Activated CD8-positive, alpha-beta memory T cell treated with anti-CD3 and anti-CD28 coated beads, Interleukin-2, amount 10 ng/mL, durations not matched to agents 7 days and 5 days (primary cell): ENCODE data around the gene AP1G2. TPM values are rescaled to one million over a fixed set of nuclear protein-coding genes. Genes with fewer than 3 reads are reported as not detected.

Source experiments
- ATAC-seq: fragments of 150-1000 bp; cut with Tn5 transposase; one replicate; pipeline ENCODE4 v1.10.0; 2021; ENCODE audit warnings: moderate library complexity
- CTCF ChIA-PET: fragments of 350-600 bp; sonication (Branson Sonifier 250); formaldehyde crosslinking; loops from one replicate; lab custom pipeline; 2021; ENCODE audit warnings: antibody characterized with exemption; lab: Charles Lee
- DNase-seq: peaks from one replicate; pipeline ENCODE4 v3.0.0-alpha.2; 2020
- H3K27ac Mint-ChIP-seq: one replicate; pipeline ENCODE4 v1.8.0; 2021; ENCODE audit warnings: mild to moderate bottlenecking, mixed read lengths
- H3K27me3 Mint-ChIP-seq: one replicate; pipeline ENCODE4 v1.8.0; 2021; ENCODE audit warnings: mixed read lengths
- H3K36me3 Mint-ChIP-seq: one replicate; pipeline ENCODE4 v1.8.0; 2021; ENCODE audit warnings: mild to moderate bottlenecking, mixed read lengths
- H3K4me1 Mint-ChIP-seq: one replicate; pipeline ENCODE4 v1.8.0; 2021; ENCODE audit warnings: mixed read lengths
- H3K4me3 Mint-ChIP-seq: one replicate; pipeline ENCODE4 v1.8.0; 2021; ENCODE audit warnings: mild to moderate bottlenecking, moderate library complexity, mixed read lengths
- H3K9me3 Mint-ChIP-seq: one replicate; pipeline ENCODE4 v1.8.0; 2022; ENCODE audit warnings: low read depth, mixed read lengths
- total RNA-seq, 2 experiments: library from RNA; stranded (reverse); gene quantifications; one replicate each; pipeline ENCODE4 v1.2.3, GENCODE V29; 2021

Gene AP1G2
- total RNA-seq, 2 experiments from 2014 or later = 222 to 294 TPM

DNA sequence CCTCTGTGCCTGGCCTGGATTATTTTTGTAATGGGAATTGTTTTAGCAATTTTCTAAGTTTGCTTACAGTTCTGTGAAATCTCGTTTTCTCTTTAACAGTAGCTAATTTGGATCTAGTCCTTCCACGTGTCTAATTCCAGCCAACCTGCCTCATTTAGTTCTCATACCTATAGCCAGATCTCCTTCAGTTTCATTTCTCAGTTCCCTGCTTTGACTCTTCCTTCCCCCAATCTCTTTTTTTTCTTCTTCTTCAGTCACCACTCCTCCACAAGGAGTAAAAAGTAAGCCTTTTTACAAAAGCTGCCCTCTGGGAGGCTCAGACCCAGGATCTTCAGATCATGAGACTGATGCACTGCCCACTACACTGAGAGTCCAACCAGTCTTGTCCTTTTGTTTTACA is 10.1 kb downstream of the AP1G2 start:
- no peak for DNase-seq
- Mint-ChIP-seq H3K27me3 (no peaks in the 10 kb centered on the region), H3K9me3 (no peaks in the 10 kb centered on the region), H3K4me1 (peaks cover 36% of the 10 kb centered on the region), H3K27ac (peak overlapping the region; percentile 93), H3K4me3 (peak overlapping the region; percentile 90), H3K36me3 (peaks cover 18% of the 10 kb centered on the region)
- ATAC-seq = no peak
- CTCF ChIA-PET = interaction anchor here (1.2 to 10.0 kb wide), 6 partner anchors 7 to 236 kb away, joined by 3 to 212 read pairs (median 15); partner anchors contain the start of genes NGDN and PABPN1

DNA sequence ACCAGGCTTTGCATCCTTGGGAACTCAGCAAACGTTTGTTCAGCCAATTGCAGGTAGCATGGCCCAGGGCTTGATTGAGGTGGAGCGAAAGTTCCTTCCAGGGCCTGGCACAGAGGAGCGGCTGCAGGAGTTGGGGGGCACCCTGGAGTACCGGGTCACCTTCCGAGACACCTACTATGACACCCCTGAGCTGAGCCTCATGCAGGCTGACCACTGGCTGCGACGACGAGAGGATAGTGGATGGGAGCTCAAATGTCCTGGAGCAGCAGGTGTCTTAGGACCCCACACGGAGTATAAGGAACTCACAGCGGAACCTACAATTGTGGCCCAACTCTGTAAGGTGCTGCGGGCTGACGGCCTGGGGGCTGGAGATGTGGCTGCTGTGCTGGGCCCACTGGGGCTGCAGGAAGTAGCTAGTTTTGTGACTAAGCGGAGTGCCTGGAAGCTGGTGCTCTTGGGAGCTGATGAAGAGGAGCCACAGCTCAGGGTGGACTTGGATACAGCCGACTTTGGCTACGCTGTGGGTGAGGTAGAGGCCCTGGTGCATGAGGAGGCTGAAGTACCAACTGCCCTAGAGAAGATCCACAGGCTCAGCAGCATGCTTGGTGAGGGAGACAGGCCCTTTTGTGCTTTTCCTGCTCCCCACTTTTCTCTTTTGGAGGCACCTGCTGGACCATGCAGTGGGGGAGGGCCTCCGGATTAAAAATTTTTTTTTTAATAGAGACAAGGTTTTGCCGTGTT is 10.7 kb downstream of the AP1G2 start:
- no peak for ATAC-seq
- Mint-ChIP-seq H3K4me1 (peaks cover 37% of the 10 kb centered on the region), H3K9me3 (no peaks in the 10 kb centered on the region), H3K36me3 (peaks cover 17% of the 10 kb centered on the region), H3K27me3 (no peaks in the 10 kb centered on the region), H3K4me3 (peak overlapping the region; percentile 90), H3K27ac (peak overlapping the region; percentile 93)
- DNase-seq = no peak
- CTCF ChIA-PET = interaction anchor here (0.8 to 10.0 kb wide), 5 partner anchors 10 to 86 kb away, joined by 3 to 212 read pairs (median 11); partner anchors contain the start of gene NGDN

DNA sequence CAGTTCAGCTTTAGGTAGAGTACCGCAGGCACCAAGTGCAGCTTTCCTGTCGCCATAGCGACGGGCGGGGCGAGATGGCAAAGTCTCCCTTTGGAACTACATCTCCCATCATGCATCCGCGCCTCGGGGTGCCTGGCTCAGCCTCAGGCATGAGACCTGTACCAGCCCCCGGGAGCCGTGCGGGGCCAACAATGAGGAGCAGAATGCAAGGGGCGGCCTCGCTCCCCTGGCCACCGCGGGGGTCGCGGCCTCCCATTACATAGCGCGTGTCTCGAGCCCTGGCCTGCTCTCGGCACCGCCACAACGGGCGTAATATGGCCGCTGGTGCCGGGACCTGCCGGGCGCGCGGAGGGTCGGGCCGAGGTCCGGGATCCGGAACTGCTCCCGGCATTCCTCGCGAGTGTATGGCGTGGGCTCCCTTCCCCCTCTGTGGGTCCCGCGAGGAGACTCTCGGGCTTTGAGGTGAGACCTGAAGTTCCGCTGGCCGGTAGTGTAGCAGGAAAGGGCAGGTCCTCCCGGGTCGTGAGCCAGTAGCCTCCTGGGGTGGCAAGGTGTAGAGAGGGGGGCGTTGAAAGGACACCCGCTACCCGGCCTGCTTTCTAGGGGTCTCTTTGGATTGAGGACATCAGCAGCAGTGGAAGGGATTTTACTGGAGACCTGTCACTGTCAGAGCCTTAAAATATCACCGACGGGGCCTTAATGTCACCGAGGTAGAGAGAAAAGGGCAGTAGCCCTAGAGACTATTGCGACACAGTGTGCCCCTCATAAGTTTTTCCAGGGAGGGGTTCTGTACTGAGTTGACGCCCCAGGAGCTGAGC is 11.5 kb downstream of the AP1G2 start, which contains the start of gene THTPA:
TSS of gene THTPA (plus strand) at position 390 of the 818 bp plus-strand sequence. CDS start 487 bp downstream, outside the sequence.
- ATAC-seq (peak; percentile 87), DNase-seq (peak; percentile 97)
- H3K9me3 Mint-ChIP-seq = no peaks in the 10 kb centered on the region
- H3K4me3 Mint-ChIP-seq = peak within 1 kb of the TSS; percentile 90
- CTCF ChIA-PET = interaction anchor here (0.7 to 10.0 kb wide), 9 partner anchors 11 to 126 kb away, joined by 3 to 212 read pairs (median 4); no protein-coding TSS in a partner anchor
- H3K4me1 Mint-ChIP-seq = peaks cover 39% of the 10 kb centered on the region
- H3K27me3 Mint-ChIP-seq = no peaks in the 10 kb centered on the region
- H3K36me3 Mint-ChIP-seq = peaks cover 13% of the 10 kb centered on the region
- peak within 1 kb of the TSS; percentile 93 for H3K27ac Mint-ChIP-seq

DNA sequence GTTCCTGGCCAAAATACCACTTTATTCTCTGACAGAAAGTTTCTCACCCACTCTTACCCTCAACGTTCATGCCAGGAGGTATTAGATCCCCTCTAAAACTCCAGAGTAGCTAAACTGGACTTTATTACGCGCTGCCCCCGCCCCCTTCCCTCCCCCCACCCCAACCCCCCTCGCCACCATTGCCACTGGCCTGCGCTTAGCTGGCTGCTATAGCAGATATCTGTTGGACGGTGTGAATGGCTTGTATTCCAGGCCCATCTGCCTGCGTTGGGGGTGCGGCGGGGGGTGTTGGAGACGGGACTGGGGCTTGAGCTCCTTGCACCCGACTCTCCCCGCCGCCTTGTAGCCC is 12.1 kb downstream of the AP1G2 start:
- peak overlapping the region; percentile 93 for H3K27ac Mint-ChIP-seq
- H3K4me1 Mint-ChIP-seq = peaks cover 39% of the 10 kb centered on the region
- no peak for DNase-seq
- H3K4me3 Mint-ChIP-seq = peak overlapping the region; percentile 90
- CTCF ChIA-PET = interaction anchor here (0.7 to 10.0 kb wide), 7 partner anchors 11 to 125 kb away, joined by 3 to 212 read pairs (median 4); no protein-coding TSS in a partner anchor
- no peaks in the 10 kb centered on the region for H3K27me3 Mint-ChIP-seq
- ATAC-seq = no peak
- peaks cover 9% of the 10 kb centered on the region for H3K36me3 Mint-ChIP-seq
- H3K9me3 Mint-ChIP-seq = no peaks in the 10 kb centered on the region

DNA sequence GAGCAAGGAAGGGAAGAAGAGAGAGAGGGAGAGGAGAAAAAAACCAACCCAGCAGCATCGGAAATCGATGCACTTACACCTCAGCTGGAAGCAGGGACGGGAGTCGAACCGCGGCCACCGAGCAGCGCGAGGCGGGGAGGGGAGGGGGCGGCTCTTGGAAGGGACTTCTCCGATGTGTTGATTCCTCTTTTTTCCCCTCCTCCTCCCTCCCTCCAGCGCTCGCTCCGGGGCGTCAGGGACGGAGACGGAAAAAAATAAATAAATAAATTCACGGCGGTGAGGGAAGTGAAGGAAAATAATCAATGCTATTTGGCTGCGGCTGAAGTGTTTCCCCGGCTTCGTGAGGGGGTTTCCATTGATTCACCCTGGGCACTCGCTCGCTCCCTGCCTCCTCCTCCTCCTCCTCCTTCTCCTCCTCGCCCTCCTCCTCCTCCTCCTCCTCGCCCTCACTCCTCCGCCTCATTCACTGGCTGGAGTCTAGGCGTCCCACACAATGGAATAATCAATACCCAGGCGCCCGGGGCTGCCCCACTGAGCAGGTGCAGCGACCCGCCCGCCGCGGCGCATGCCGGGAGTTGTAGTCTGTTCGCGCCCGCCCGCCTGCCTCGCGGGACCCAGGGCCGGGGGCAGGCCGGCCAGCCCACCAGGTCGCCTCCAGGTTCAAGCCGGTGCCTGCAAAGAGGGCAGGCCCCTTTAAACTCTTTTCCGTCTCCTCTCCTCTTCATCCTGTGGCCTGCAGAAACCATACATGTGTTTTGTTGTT is 16.1 kb downstream of the AP1G2 start, which contains the start of gene ZFHX2:
TSS of gene ZFHX2 (minus strand) at position 500 of the 763 bp plus-strand sequence. CDS start 16,440 bp downstream, outside the sequence.
- H3K36me3 Mint-ChIP-seq = no peaks in the 10 kb centered on the region
- DNase-seq (peak; percentile 84), ATAC-seq (peak; percentile 74)
- CTCF ChIA-PET = interaction anchor here (0.9 to 2.3 kb wide), 7 partner anchors 8 to 171 kb away, joined by 3 to 19 read pairs (median 5); no protein-coding TSS in a partner anchor
- H3K4me3 Mint-ChIP-seq = no peak within 1 kb of the TSS
- no peaks in the 10 kb centered on the region for H3K27me3 Mint-ChIP-seq
- peaks cover 13% of the 10 kb centered on the region for H3K4me1 Mint-ChIP-seq
- peak within 1 kb of the TSS; percentile 84 for H3K27ac Mint-ChIP-seq
- H3K9me3 Mint-ChIP-seq = no peaks in the 10 kb centered on the region

DNA sequence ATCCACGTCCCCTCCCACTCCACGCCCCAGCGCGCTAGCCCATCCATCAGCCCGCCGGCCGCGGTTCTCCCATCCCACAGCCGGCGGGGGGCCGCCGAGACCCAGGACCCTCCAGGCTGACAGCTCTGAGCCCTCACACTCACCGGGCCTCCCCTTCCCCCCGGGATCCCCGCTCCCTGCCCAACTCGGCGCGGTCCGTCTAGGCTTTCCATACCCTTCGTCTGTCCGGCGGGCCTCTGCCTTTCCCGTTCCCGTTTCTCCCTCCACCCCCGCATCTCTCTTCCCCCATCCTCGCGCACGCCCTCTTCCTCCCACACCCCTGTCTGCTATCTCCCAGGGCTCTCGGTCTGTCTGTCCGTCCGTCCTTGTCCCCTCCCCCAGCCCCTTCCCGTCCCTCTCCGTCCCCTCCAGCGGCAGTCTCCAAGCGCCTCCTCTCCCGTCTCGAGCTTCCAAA is 16.8 kb downstream of the AP1G2 start:
- H3K27ac Mint-ChIP-seq = peak overlapping the region; percentile 84
- ATAC-seq = no peak
- no peak for DNase-seq
- H3K36me3 Mint-ChIP-seq = no peaks in the 10 kb centered on the region
- no peaks in the 10 kb centered on the region for H3K9me3 Mint-ChIP-seq
- no peaks in the 10 kb centered on the region for H3K27me3 Mint-ChIP-seq
- CTCF ChIA-PET = interaction anchor here (2.3 kb wide), 1 partner anchor 9 kb away, joined by 19 read pairs; no protein-coding TSS in a partner anchor
- H3K4me3 Mint-ChIP-seq = no peak overlapping the region
- H3K4me1 Mint-ChIP-seq = peaks cover 11% of the 10 kb centered on the region

DNA sequence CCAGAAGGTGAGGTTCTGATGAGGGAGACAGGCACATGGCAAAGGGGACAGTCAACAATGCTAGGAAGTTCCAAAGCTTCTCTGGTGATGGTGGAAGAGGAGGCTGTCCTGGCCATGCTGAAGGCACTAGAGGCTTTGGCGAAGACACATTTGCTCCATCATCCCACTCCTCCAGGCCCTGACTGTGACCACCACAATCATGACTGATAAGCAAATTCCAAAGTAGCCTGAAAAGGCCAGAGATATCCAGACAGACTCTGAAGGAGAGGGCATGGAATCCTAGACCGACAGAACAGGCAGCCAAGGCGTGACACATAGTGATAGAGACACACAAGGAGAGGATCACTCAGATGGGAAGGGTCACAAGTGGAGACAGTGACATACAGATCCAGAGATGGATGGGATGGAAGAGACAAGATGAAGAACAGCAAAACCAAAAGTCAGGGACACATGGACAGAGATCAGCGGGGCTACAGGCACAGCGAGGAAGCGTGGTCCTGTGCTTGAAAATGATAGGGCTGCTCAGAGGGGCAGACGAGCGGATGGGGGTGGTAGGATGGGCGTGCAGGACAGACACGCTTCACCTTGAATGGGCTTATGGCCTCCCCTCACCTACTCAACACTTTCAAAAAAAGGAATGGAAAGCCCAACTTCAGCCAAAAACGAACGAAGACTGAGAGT is 17.3 kb downstream of the AP1G2 start:
- no peaks in the 10 kb centered on the region for H3K36me3 Mint-ChIP-seq
- DNase-seq (no peak), ATAC-seq (no peak)
- H3K27me3 Mint-ChIP-seq = no peaks in the 10 kb centered on the region
- H3K27ac Mint-ChIP-seq = no peak overlapping the region
- CTCF ChIA-PET = interaction anchor here (0.9 to 2.3 kb wide), 4 partner anchors 9 to 75 kb away, joined by 3 to 19 read pairs (median 4); no protein-coding TSS in a partner anchor
- peaks cover 9% of the 10 kb centered on the region for H3K4me1 Mint-ChIP-seq
- H3K9me3 Mint-ChIP-seq = no peaks in the 10 kb centered on the region
- H3K4me3 Mint-ChIP-seq = no peak overlapping the region

DNA sequence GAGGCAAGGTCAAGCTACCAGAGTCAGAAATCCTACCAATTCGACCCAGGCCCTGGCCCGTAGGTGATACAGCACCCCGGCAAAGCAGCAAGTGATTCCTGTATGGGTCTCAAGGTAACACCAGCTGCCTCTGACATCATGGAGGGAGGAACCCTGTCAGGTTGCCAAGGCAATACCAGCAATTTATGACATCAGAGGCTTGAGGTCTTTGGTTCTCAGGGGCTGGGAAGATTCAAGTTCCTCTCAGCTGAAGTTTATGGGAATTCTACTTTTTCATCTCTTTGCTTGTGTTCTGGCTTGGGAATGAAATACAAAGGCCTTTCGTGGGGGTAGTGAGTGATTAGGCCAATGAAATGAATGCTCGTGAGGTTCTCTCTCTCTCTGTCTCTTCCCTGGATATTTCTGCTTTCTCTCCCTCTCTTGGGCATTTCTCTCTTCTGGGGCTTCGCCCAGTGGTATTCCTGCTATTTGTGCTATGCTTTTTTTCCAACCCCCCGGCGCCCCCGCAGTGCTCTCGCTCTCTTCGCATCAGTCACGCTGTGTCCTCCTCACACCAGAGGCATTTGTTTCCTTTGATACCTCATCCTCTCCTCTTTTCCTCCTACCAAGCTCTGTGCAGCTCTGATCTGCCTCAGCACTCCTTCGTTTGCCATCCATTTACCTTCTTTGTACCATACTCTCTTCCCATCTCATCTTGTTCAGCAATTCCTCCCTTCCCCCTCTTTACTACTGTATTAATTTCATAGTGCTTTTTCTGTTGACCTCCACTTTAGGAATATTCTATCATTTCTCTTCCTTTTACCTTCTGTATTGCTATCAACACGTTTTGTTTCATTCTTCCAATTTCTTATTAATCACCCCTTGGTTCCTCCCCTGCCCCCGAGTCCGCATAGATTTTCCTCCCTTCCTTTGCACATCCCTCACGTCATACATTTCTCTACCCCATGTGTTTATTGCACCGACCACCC is 19.0 kb downstream of the AP1G2 start:
- Mint-ChIP-seq H3K4me1 (peaks cover 3% of the 10 kb centered on the region), H3K4me3 (no peak overlapping the region), H3K9me3 (no peaks in the 10 kb centered on the region), H3K27ac (no peak overlapping the region), H3K36me3 (no peaks in the 10 kb centered on the region), H3K27me3 (no peaks in the 10 kb centered on the region)
- CTCF ChIA-PET = interaction anchor here (0.8 to 2.3 kb wide), 4 partner anchors 11 to 71 kb away, joined by 3 to 19 read pairs (median 4); no protein-coding TSS in a partner anchor
- no peak for DNase-seq
- ATAC-seq = no peak

DNA sequence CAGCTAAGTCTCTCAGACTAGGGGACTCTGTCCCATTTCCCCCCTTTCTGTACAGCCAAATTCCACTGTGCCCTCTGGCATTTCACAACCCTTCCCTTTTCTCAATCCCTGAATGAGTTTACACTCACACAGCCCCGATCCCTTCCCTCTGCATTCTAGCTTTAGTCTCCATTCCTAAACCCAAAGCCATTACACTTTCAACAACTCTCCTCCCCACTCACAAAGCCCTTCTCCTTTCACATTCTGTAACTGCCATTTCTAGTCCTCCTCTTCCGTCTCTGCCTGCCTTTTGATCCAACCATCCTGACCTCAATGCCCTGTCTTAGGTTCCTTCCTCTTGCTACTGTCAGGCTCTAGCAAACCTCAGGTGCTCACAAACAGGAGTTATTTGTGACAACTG is 19.7 kb downstream of the AP1G2 start:
- Mint-ChIP-seq H3K27me3 (no peaks in the 10 kb centered on the region), H3K36me3 (no peaks in the 10 kb centered on the region), H3K9me3 (no peaks in the 10 kb centered on the region), H3K27ac (no peak overlapping the region), H3K4me3 (no peak overlapping the region), H3K4me1 (peaks cover 3% of the 10 kb centered on the region)
- DNase-seq (no peak), ATAC-seq (no peak)
- CTCF ChIA-PET = interaction anchor here (1.4 kb wide), 1 partner anchor 12 kb away, joined by 3 read pairs; no protein-coding TSS in a partner anchor

DNA sequence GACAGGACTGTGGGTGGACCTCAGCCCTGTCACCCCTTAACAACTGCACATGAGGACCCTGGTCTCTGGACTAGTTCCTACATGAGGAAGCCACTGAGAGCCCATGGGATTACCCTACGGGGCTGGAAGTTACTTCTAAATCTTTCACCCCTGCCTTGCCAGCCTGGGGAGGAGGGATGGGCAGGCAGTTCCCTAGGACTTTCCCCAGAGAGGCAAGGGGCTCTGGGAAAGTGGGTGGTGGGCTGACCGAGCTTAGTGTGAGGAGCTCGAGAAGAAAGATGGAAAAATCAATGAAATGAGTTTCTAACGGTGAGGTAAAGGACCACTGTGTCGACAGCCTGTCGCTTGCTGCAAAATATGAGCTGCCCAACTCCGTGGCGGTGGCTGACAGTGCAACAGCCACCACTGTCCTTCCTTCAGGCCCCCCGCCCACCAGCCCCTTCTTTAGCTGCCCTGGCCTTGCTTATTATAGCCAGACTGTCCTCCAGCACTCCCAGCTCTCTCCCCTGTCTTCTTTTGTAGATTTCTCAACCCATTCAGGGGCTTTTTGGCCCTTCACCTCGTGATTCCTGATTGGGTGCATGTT is 21.0 kb downstream of the AP1G2 start:
- Mint-ChIP-seq H3K27ac (no peak overlapping the region), H3K36me3 (no peaks in the 10 kb centered on the region), H3K4me3 (no peak overlapping the region), H3K27me3 (no peaks in the 10 kb centered on the region), H3K9me3 (no peaks in the 10 kb centered on the region), H3K4me1 (no peaks in the 10 kb centered on the region)
- DNase-seq (no peak), ATAC-seq (no peak)
- CTCF ChIA-PET = interaction anchor here (0.8 kb wide), 1 partner anchor 12 kb away, joined by 3 read pairs; no protein-coding TSS in a partner anchor
